Fibroblast of the aortic adventitia (primary cell): ENCODE results near the gene CDC16. TPM values are rescaled to one million over a fixed set of nuclear protein-coding genes. Genes with fewer than 3 reads are reported as not detected.

Experiments used
- DNase-seq: peaks from one replicate; pipeline ENCODE4 v3.0.0-alpha.2; 2010; ENCODE audit warnings: low read depth
- H3K4me3 ChIP-seq: 2 replicates; pipeline ENCODE4 v1.5.1; 2011; ENCODE audit warnings: low read depth, mild to moderate bottlenecking, control low read depth, low read length, moderate library complexity
- total RNA-seq: library from RNA; depleted of rRNA; stranded (reverse); fragments of >200 nt; gene quantifications from 2 replicates; pipeline ENCODE4 v1.2.3, GENCODE V29; 2012; ENCODE audit warnings: low replicate concordance
- TF ChIP-seq, protein P1 (sequence below): IDR thresholded peaks from 2 replicates; pipeline ENCODE4 v1.5.1; 2011; ENCODE audit warnings: mild to moderate bottlenecking, low read length, control low read depth, inconsistent platforms; ENCODE audit not compliant: insufficient read depth

The CDC16 gene
- total RNA-seq, 1 donor, result 81.3 TPM

DNA sequence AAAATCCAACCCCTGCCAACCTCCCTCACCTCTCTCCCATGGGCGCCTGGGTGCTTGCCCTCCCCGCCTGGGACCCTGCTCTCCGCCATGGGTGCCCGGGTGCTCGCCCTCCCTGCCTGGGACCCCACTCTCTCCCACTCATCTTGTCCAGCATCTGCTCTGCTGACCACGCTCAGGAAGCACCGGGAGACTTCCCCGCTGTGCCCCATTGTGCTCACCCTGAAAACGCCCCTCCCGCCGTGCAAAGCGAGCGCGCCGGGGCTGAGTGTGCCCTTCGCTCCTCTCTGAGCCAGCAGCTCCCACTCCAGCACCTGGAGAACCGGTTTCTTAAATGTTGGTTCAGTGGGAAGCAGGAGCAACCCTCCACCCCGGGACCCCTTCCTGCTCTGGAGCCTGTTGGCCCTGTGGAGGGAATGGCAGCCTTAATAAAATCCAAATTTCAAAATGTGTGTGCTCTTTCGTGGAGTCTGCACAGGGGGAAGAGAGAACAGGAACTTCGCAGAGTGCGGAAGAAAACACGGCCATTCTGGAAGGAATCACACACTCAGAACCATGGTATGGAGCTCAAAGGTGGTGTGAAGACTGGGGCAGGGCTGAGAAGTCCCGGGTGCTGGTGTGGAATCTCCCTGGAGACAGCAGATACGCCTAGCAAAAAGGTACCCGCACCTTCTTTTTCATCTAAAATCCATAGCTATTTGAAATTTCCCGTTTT lies 23.1 kb upstream of the CDC16 start:
- DNase-seq, result no peak
- H3K4me3 ChIP-seq, result no peak overlapping the region

GRCh38 chr13:114212158-114212495 lies 22.6 kb upstream of the CDC16 start:
- DNase-seq, result no peak
- H3K4me3 ChIP-seq, result no peak overlapping the region
- TF ChIP-seq, protein P1, sequence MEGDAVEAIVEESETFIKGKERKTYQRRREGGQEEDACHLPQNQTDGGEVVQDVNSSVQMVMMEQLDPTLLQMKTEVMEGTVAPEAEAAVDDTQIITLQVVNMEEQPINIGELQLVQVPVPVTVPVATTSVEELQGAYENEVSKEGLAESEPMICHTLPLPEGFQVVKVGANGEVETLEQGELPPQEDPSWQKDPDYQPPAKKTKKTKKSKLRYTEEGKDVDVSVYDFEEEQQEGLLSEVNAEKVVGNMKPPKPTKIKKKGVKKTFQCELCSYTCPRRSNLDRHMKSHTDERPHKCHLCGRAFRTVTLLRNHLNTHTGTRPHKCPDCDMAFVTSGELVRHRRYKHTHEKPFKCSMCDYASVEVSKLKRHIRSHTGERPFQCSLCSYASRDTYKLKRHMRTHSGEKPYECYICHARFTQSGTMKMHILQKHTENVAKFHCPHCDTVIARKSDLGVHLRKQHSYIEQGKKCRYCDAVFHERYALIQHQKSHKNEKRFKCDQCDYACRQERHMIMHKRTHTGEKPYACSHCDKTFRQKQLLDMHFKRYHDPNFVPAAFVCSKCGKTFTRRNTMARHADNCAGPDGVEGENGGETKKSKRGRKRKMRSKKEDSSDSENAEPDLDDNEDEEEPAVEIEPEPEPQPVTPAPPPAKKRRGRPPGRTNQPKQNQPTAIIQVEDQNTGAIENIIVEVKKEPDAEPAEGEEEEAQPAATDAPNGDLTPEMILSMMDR, result no peak

More for the DNA sequence above, 23.1 kb upstream of the CDC16 start:
- TF ChIP-seq, protein P1, result no peak

GRCh38 chr13:114213980-114214379 lies 20.7 kb upstream of the CDC16 start:
- no peak for DNase-seq
- TF ChIP-seq, protein P1, result no peak
- no peak overlapping the region for H3K4me3 ChIP-seq

GRCh38 chr13:114219392-114219791 lies 15.3 kb upstream of the CDC16 start:
- DNase-seq, result peak; percentile 14
- no peak overlapping the region for H3K4me3 ChIP-seq
- TF ChIP-seq, protein P1, result no peak

DNA sequence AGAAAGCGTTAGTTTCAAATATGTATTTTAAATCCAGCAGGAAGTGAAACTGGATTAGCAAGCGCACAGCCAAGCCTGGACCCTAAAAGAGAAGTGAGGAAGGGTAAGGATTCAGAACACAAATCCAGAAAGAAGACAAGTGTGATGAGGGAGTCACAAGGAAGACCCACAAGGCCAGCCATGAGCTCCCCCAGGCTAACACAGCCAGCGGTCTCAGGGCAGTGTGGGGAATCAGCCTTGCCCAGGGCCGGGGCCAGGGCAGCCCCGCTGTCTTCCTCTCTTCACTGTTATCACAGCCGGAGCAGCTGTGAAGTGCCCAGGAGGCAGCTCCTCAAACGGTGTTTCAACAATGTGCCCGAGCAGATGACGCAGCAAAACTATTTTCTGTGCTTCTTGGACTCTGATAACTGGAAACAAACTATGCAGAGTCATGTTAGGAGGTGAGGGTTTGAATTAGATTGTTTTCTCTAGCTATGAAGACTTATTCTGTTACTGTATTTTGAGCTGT lies 12.2 kb upstream of the CDC16 start:
- TF ChIP-seq, protein P1, result no peak
- DNase-seq, result peak; percentile 67
- H3K4me3 ChIP-seq, result no peak overlapping the region

- no peak for DNase-seq
These were observed 10.5 kb upstream of the CDC16 start for GRCh38 chr13:114224201-114224600.

More at GRCh38 chr13:114224201-114224600, 10.5 kb upstream of the CDC16 start:
- TF ChIP-seq, protein P1, result no peak
- H3K4me3 ChIP-seq, result no peak overlapping the region
